ENCODE results near the gene GABBR1.

The GABBR1 gene

DNA sequence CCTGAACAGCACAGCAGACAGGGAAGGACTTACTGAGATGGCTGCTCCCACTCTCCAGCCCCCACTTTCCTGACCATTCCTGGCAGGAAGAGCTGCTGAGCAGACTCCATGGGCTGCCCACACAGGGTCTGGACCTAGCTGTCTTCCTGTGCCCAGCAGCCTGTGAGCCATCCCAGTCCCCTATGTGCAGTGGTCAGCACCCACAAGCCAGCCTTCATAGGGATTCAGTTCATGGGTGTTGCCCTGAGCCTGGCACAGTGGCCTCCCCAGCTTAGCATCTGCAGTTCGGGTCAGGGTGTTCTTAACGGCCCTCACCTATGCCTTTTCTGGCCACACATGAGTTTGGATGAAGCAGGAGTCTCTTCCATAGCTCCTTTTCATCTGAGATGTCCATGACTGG lies 105.4 kb downstream of the GABBR1 start:
- no peak for DNase-seq (ENCODE audit: low spot score)

GRCh38 chr6:29527126-29527525 lies 105.9 kb downstream of the GABBR1 start:
- no peak for DNase-seq (ENCODE audit: low spot score)

- no peak for DNase-seq (ENCODE audit: low spot score)
These were observed 107.7 kb downstream of the GABBR1 start for GRCh38 chr6:29525311-29525639.

DNA sequence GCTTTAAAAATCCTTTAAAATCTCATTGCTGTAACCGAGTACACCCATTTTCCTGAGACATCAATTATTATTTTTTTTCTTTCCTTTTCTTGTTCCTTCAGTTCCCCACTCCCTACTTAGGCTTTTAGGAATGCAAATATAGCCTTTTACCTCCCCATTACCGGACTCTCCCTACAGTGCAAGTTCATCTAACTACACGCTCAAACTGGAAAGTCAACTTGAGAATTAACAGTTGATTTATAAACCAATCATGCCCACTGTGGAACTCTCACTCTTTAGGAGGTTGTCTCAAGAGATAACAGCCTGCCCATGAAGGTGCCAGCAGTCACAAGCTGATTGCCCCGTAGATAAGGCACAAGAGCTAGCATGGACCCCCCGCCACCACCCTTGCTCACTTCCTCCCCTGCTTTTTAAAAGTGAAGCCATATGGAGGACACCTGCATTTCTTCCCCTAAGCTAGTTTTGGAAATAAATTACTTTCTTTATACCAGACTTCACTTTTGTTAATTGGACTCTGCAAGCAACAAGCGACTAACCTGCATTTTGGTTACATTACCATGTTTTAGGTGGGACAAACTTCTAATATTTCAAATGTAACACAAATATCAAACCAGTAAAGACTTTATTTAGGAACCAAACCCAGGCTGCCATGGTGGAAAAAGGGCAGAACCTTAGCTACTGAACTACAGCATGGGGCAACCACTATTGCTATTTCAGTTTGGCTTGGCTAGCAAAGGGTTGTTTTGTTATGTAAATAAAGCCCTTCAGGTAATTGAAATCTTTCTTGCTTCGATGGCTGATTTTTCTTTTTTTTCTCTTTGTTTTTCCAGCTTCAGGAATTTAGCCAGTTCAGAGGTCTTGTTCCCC lies 108.3 kb downstream of the GABBR1 start:
- no peak for DNase-seq (ENCODE audit: low spot score)

- DNase-seq (ENCODE audit: low spot score): no peak
These were observed 108.9 kb downstream of the GABBR1 start for GRCh38 chr6:29524044-29524443.

DNA sequence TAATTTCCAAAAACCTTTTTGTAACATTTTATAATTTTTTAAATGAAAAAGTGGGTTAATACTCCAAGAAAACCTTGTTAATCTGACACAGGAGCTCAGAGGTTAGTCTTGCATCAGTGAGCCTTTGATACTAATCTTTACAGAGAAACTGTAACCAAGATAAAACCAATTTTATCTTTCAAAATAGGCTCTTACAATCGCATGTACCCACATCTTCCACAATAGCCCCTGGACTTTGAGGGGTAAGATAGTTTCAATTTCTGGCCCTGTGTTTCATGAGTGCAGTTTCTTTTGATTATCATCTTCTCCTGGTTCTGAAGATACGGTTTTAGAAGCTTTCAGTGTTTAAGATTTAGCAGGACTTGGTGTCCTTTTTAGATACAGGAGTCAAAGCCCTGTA lies 110.8 kb downstream of the GABBR1 start:
- DNase-seq (ENCODE audit: low spot score): no peak

DNA sequence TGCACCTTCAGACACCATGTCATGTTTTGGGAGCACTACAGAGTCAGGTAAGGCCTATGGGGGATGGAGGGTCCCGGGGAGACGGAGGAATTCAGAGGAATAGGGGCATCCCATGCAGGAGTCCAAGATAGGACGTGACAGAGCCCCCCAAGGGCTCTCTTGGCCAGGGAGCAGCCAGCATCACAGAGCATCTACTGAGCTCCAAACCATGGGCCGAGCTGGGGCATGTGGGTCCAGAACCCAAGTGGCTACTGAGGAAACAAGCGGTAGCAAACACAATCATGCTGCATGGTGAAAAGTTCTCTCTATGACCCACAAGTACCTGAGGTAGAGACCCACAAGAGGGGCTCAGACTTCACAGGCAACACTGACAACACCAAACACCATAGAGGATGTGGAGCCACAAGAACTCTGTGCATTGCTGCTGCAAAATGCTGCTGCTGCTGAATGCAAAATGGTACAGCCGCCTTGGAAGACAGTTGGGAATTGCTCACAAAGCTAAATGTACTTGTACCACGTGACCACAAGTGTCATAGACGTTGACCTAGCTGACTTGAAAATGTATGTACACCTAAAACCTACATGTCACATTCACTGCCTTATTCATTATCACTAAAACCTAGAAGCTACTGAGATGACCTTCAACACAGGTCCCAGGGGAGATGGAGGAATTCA lies 111.8 kb downstream of the GABBR1 start:
- no peak for DNase-seq (ENCODE audit: low spot score)

- DNase-seq (ENCODE audit: low spot score): no peak
These were observed 112.8 kb downstream of the GABBR1 start for GRCh38 chr6:29520232-29520631.

GRCh38 chr6:29519291-29520010 lies 113.5 kb downstream of the GABBR1 start:
- DNase-seq (ENCODE audit: low spot score): no peak

DNA sequence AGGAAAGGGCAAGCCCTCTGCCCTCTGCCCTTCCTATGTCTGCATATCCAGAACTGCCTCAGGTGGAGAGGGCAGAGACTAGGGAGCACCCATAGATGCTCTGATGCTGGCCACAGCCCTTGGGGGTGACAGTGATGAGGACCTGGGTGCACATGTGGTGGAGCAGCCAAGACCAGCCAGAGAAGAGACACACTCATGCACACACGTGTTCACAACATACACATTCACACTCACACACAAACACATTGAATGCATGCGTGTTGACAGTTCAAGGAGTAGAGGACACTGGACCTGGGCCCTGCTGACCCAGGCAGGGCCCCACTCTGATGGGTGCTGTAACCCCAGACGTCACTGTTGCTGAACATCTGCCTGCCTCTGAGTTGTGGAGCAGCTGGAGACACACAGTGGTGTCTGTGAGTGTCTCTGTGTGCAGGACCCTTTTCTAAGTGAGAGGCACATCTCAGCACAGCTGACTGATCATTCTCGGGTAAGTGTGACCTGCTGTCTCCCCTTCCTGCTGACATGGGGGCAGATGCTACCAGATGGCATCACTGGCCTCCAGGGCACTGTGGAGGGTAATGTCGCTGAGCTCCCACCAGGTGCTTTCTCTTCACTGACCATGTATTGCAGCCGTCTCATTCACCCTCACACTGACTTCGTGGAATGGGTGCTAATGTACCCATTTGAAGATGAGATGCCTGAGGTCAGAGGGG lies 115.1 kb downstream of the GABBR1 start:
- no peak for DNase-seq (ENCODE audit: low spot score)

DNA sequence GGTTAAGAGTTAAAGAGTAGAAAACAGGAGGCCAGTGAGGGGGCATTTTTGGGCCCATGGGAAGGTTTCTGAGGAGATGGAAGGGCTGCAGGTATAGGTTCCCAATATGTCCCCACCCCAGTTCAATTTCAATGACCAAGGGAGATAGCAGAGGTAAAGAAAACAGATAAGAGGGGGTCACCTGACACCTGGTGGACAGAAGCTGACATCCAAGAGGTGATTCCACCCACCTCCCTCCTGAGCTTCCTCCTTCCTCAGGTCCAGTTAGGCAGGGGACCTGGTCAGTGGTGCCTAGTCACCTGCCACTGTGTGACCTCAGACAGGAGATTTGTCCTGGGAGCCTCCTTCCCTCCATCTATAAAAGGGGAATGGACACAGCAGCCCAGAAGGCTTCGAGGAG lies 115.7 kb downstream of the GABBR1 start:
- DNase-seq (ENCODE audit: low spot score): no peak

GRCh38 chr6:29516108-29516507 lies 116.9 kb downstream of the GABBR1 start:
- no peak for DNase-seq (ENCODE audit: low spot score)

DNA sequence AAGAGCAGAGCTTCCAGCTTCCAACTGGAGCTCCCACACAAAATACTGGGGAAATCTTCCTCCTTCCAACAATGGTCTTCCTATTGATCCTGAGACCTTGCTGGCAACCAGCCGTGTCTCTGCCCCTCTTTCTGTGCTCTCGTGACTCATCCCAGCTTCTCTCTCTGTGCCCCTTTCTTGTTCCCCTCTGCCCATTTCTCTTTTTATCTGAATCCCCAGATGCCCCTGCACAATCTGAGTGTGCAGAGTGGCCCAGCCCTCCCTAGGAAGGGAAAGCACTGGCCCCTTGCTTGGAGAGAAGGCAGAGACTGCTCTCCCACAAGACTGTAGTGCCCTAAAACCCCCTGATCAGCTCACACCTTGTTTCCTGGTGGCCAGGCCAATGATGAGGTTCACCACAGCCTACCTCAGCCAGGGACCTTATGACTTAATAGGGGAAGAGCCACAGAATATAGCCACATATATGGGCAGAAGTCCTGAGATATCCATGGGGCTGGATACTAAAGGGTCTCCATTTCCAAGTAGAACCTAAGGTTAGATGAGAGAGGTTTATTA lies 122.2 kb downstream of the GABBR1 start:
- no peak for DNase-seq (ENCODE audit: low spot score)

GRCh38 chr6:29510202-29510601 lies 122.8 kb downstream of the GABBR1 start:
- no peak for DNase-seq (ENCODE audit: low spot score)

Measured in pons (tissue), 1 donor.